Measurements from ENCODE around the gene NEDD4L.

DNA sequence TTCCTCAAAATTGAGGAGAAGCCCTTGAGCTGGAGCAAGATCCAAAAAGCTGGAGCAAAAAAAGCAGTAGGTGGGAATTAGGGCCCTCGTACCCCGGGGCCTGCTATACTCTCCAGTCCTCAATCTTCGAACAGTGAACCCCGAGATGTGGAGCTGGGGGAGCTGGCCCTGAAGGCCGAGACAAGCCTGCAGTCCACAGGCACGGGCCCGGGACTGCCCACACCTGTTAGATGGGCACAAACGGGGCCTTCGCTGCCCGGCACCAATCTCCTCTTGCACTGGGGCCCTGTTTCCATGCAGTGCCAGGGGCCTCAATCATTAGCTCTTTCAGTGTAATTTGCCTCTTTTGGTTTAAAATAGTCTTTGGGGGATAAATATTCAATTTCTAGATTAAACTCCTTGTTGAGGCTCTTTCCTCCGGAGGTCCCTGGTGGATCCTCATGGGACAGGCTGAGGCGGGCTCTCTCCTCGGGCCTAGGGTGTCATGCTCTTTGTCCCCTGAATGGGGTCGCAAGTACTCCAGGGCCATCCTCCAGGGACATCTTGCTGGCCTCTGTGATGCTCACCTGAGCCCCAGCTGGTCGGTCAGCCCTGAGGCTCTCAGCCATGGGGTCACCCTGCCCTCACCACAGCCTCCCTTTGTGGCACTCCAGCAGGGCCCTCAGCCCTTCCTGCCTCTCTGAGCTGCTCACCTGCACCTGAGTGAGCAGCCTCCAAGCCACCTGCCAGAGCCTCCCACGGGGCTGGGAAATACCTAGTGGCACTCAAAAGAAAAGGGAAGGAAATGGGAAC lies 361.3 kb downstream of the NEDD4L start:
- TF ChIP-seq ZNF747 (tag by site-specific recombination; IDR thresholded peaks at IDR 0.05) (no peak), KLF9 (tag by site-specific recombination; IDR thresholded peaks at IDR 0.05; ENCODE audit: low read depth) (no peak), ZBTB8A (tag by site-specific recombination; IDR thresholded peaks at IDR 0.05) (no peak), TCF7L2 (IDR thresholded peaks at IDR 0.05; ENCODE audit: borderline replicate concordance, low read depth, low read length) (no peak), ZNF37A (tag by site-specific recombination; IDR thresholded peaks at IDR 0.05) (no peak)
- TF ChIP-seq, protein P1, sequence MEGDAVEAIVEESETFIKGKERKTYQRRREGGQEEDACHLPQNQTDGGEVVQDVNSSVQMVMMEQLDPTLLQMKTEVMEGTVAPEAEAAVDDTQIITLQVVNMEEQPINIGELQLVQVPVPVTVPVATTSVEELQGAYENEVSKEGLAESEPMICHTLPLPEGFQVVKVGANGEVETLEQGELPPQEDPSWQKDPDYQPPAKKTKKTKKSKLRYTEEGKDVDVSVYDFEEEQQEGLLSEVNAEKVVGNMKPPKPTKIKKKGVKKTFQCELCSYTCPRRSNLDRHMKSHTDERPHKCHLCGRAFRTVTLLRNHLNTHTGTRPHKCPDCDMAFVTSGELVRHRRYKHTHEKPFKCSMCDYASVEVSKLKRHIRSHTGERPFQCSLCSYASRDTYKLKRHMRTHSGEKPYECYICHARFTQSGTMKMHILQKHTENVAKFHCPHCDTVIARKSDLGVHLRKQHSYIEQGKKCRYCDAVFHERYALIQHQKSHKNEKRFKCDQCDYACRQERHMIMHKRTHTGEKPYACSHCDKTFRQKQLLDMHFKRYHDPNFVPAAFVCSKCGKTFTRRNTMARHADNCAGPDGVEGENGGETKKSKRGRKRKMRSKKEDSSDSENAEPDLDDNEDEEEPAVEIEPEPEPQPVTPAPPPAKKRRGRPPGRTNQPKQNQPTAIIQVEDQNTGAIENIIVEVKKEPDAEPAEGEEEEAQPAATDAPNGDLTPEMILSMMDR (tag by site-specific recombination; IDR thresholded peaks at IDR 0.05) = no peak
- TF ChIP-seq, protein P2, sequence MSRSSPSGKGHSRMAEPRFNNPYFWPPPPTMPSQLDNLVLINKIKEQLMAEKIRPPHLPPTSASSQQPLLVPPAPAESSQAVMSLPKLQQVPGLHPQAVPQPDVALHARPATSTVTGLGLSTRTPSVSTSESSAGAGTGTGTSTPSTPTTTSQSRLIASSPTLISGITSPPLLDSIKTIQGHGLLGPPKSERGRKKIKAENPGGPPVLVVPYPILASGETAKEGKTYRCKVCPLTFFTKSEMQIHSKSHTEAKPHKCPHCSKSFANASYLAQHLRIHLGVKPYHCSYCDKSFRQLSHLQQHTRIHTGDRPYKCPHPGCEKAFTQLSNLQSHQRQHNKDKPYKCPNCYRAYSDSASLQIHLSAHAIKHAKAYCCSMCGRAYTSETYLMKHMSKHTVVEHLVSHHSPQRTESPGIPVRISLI (tag by site-specific recombination; IDR thresholded peaks at IDR 0.05) = no peak
- TF ChIP-seq, protein P3, sequence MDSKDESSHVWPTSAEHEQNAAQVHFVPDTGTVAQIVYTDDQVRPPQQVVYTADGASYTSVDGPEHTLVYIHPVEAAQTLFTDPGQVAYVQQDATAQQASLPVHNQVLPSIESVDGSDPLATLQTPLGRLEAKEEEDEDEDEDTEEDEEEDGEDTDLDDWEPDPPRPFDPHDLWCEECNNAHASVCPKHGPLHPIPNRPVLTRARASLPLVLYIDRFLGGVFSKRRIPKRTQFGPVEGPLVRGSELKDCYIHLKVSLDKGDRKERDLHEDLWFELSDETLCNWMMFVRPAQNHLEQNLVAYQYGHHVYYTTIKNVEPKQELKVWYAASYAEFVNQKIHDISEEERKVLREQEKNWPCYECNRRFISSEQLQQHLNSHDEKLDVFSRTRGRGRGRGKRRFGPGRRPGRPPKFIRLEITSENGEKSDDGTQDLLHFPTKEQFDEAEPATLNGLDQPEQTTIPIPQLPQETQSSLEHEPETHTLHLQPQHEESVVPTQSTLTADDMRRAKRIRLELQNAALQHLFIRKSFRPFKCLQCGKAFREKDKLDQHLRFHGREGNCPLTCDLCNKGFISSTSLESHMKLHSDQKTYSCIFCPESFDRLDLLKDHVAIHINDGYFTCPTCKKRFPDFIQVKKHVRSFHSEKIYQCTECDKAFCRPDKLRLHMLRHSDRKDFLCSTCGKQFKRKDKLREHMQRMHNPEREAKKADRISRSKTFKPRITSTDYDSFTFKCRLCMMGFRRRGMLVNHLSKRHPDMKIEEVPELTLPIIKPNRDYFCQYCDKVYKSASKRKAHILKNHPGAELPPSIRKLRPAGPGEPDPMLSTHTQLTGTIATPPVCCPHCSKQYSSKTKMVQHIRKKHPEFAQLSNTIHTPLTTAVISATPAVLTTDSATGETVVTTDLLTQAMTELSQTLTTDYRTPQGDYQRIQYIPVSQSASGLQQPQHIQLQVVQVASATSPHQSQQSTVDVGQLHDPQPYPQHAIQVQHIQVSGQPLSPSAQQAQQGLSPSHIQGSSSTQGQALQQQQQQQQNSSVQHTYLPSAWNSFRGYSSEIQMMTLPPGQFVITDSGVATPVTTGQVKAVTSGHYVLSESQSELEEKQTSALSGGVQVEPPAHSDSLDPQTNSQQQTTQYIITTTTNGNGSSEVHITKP (tag by site-specific recombination; IDR thresholded peaks at IDR 0.05) = no peak
- TF ChIP-seq, protein P4, sequence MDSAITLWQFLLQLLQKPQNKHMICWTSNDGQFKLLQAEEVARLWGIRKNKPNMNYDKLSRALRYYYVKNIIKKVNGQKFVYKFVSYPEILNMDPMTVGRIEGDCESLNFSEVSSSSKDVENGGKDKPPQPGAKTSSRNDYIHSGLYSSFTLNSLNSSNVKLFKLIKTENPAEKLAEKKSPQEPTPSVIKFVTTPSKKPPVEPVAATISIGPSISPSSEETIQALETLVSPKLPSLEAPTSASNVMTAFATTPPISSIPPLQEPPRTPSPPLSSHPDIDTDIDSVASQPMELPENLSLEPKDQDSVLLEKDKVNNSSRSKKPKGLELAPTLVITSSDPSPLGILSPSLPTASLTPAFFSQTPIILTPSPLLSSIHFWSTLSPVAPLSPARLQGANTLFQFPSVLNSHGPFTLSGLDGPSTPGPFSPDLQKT (IDR thresholded peaks at IDR 0.05; ENCODE audit: borderline replicate concordance, low read depth, low read length) = no peak
